ENCODE data around the gene CGB1. TPM values are rescaled to one million over a fixed set of nuclear protein-coding genes. Genes with fewer than 3 reads are reported as not detected.
"Not testable (repeated sequence)": the region's sequence is repeated elsewhere in the genome, so short reads cannot be mapped to it uniquely, and the experiment has no call there.

The CGB1 gene
- total and polyA plus RNA-seq, 4 experiments from 2014 or later = not detected

DNA sequence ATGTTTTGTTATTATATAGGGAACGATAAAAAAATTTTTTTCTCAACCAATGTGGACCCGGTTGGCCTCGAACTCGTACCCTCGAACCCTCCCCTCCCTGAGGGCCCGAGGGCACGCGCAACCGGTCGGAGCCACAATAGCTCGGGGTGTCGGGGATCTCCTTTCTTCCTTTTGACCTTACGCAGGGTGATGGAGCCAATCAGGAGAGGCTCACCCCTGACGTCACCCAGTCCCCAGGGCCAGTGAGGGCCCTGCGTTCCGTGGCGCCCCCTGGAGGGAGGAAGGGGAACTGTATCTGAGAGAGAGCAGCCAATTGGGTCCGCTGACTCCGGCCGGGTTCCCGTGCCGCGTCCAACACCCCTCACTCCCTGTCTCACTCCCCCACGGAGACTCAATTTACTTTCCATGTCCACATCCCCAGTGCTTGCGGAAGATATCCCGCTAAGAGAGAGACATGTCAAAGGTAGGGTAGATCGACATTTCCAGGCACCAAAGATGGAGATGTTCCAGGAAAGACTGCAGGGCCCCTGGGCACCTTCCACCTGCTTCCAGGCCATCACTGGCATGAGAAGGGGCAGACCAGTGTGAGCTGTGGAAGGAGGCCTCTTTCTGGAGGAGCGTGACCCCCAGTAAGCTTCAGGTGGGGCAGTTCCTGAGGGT is 4.9 kb downstream of the CGB1 start, which contains the start of gene CGB2:
Gene CGB2 (plus strand): TSS at position 249 of the 660 bp plus-strand sequence. CDS start 206 bp downstream, at position 455.
- H3K9me3 ChIP-seq (ENCODE audit: control insufficient read depth in 1 of 2, low read length in 2 of 2); H3K4me1 ChIP-seq (ENCODE audit: insufficient read depth, low read length); H3K27me3 Mint-ChIP-seq; H3K27me3 ChIP-seq (ENCODE audit: insufficient read depth, low read length); H3K4me1 Mint-ChIP-seq; H3K4me3 ChIP-seq (ENCODE audit: low read length in 2 of 2); CTCF ChIA-PET (ENCODE audit: partially characterized antibody); H3K27ac ChIP-seq (ENCODE audit: low read depth, low read length); intact Hi-C loops (cut with micrococcal nuclease); H3K9me3 Mint-ChIP-seq; H3K36me3 Mint-ChIP-seq; H3K36me3 ChIP-seq (ENCODE audit: insufficient read depth, low read length); POLR2A ChIA-PET (ENCODE audit: partially characterized antibody): not testable (repeated sequence)
- peak; percentile 34 to 63 (median 52) for DNase-seq
- Mint-ChIP-seq H3K4me3 (peak within 1 kb of the TSS in 1 of 8 donors; percentile 16), H3K27ac (peak within 1 kb of the TSS in 3 of 7 donors; percentile 17 to 78 (median 36))

GRCh38 chr19:49030323-49030722 is 6.4 kb downstream of the CGB1 start:
- H3K36me3 ChIP-seq (ENCODE audit: insufficient read depth, low read length); H3K9me3 ChIP-seq (ENCODE audit: control insufficient read depth in 1 of 2, low read length in 2 of 2); DNase-seq; H3K9me3 Mint-ChIP-seq; H3K4me3 ChIP-seq (ENCODE audit: low read length in 2 of 2); CTCF ChIA-PET (ENCODE audit: partially characterized antibody); H3K4me1 ChIP-seq (ENCODE audit: insufficient read depth, low read length); H3K4me3 Mint-ChIP-seq; H3K27me3 Mint-ChIP-seq; POLR2A ChIA-PET (ENCODE audit: partially characterized antibody); H3K27me3 ChIP-seq (ENCODE audit: insufficient read depth, low read length); H3K27ac ChIP-seq (ENCODE audit: low read depth, low read length); intact Hi-C loops (cut with micrococcal nuclease); H3K4me1 Mint-ChIP-seq; H3K36me3 Mint-ChIP-seq; H3K27ac Mint-ChIP-seq: not testable (repeated sequence)

DNA sequence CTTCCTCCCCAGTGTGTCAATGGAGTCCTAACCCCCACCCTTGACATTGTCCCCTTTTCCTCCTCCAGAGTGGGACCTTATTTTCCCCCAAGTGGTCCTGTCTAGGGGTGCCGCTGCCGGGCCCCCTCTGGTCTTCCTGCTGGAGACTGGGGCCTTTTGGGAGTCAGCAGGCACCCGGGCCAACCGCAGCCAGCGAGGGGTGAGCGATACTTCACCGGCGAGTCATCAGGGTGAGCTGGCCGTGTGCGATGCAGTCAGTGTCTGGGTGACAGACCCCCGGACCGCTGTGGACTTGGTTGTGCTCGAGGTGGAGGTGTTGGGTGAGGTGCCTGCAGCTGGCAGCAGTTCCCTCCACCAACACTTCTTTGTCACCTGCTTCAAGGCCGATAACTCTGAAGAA is 6.9 kb downstream of the CGB1 start:
- intact Hi-C loops (cut with micrococcal nuclease) = not testable (repeated sequence)

GRCh38 chr19:49028686-49029085 is 8.0 kb downstream of the CGB1 start:
- DNase-seq; H3K9me3 ChIP-seq (ENCODE audit: control insufficient read depth in 1 of 2, low read length in 2 of 2); CTCF ChIA-PET (ENCODE audit: partially characterized antibody); H3K27me3 Mint-ChIP-seq; intact Hi-C loops (cut with micrococcal nuclease); POLR2A ChIA-PET (ENCODE audit: partially characterized antibody); H3K36me3 ChIP-seq (ENCODE audit: insufficient read depth, low read length); H3K4me3 Mint-ChIP-seq; H3K27me3 ChIP-seq (ENCODE audit: insufficient read depth, low read length); H3K36me3 Mint-ChIP-seq; H3K27ac Mint-ChIP-seq; H3K4me1 ChIP-seq (ENCODE audit: insufficient read depth, low read length); H3K4me3 ChIP-seq (ENCODE audit: low read length in 2 of 2); H3K4me1 Mint-ChIP-seq; H3K9me3 Mint-ChIP-seq; H3K27ac ChIP-seq (ENCODE audit: low read depth, low read length): not testable (repeated sequence)

More for the DNA sequence above, 6.9 kb downstream of the CGB1 start:
- H3K4me1 ChIP-seq (ENCODE audit: insufficient read depth, low read length); H3K4me3 Mint-ChIP-seq; H3K9me3 Mint-ChIP-seq; CTCF ChIA-PET (ENCODE audit: partially characterized antibody); H3K27me3 ChIP-seq (ENCODE audit: insufficient read depth, low read length); POLR2A ChIA-PET (ENCODE audit: partially characterized antibody); H3K9me3 ChIP-seq (ENCODE audit: control insufficient read depth in 1 of 2, low read length in 2 of 2); H3K36me3 ChIP-seq (ENCODE audit: insufficient read depth, low read length); H3K36me3 Mint-ChIP-seq; DNase-seq; H3K4me3 ChIP-seq (ENCODE audit: low read length in 2 of 2); H3K27me3 Mint-ChIP-seq; H3K4me1 Mint-ChIP-seq; H3K27ac ChIP-seq (ENCODE audit: low read depth, low read length); H3K27ac Mint-ChIP-seq: not testable (repeated sequence)

- peaks cover 6 to 10% (median 9%) of the 10 kb centered on the region in 4 donors for H3K4me1 Mint-ChIP-seq
- H3K9me3 Mint-ChIP-seq; H3K4me3 Mint-ChIP-seq; H3K9me3 ChIP-seq (ENCODE audit: control insufficient read depth in 1 of 2, low read length in 2 of 2); H3K27me3 Mint-ChIP-seq; H3K27ac Mint-ChIP-seq; H3K27ac ChIP-seq (ENCODE audit: low read depth, low read length); H3K36me3 ChIP-seq (ENCODE audit: insufficient read depth, low read length); CTCF ChIA-PET (ENCODE audit: partially characterized antibody); H3K36me3 Mint-ChIP-seq; intact Hi-C loops (cut with micrococcal nuclease); DNase-seq; H3K4me1 ChIP-seq (ENCODE audit: insufficient read depth, low read length); POLR2A ChIA-PET (ENCODE audit: partially characterized antibody); H3K27me3 ChIP-seq (ENCODE audit: insufficient read depth, low read length); H3K4me3 ChIP-seq (ENCODE audit: low read length in 2 of 2): not testable (repeated sequence)
Measured at GRCh38 chr19:49025599-49025998, 11.1 kb downstream of the CGB1 start.

GRCh38 chr19:49025088-49025487 is 11.6 kb downstream of the CGB1 start:
- H3K27me3 Mint-ChIP-seq; H3K27me3 ChIP-seq (ENCODE audit: insufficient read depth, low read length); H3K36me3 Mint-ChIP-seq; H3K4me3 Mint-ChIP-seq; POLR2A ChIA-PET (ENCODE audit: partially characterized antibody); DNase-seq; H3K36me3 ChIP-seq (ENCODE audit: insufficient read depth, low read length); intact Hi-C loops (cut with micrococcal nuclease); H3K27ac Mint-ChIP-seq; H3K27ac ChIP-seq (ENCODE audit: low read depth, low read length); H3K4me3 ChIP-seq (ENCODE audit: low read length in 2 of 2); H3K9me3 Mint-ChIP-seq; CTCF ChIA-PET (ENCODE audit: partially characterized antibody); H3K9me3 ChIP-seq (ENCODE audit: control insufficient read depth in 1 of 2, low read length in 2 of 2): not testable (repeated sequence)
- peaks cover 12% of the 10 kb centered on the region for H3K4me1 ChIP-seq (ENCODE audit: insufficient read depth, low read length)
- H3K4me1 Mint-ChIP-seq = peaks cover 9 to 15% (median 12%) of the 10 kb centered on the region in 4 donors

GRCh38 chr19:49024233-49024632 is 12.5 kb downstream of the CGB1 start, which contains the start of gene CGB3:
TSS of gene CGB3 (minus strand) at chr19:49024333. CDS start at chr19:49023971, 362 bp downstream.
- H3K9me3 Mint-ChIP-seq; POLR2A ChIA-PET (ENCODE audit: partially characterized antibody); H3K4me3 ChIP-seq (ENCODE audit: low read length in 2 of 2); H3K27ac Mint-ChIP-seq; intact Hi-C loops (cut with micrococcal nuclease); H3K36me3 ChIP-seq (ENCODE audit: insufficient read depth, low read length); H3K27ac ChIP-seq (ENCODE audit: low read depth, low read length); H3K36me3 Mint-ChIP-seq; CTCF ChIA-PET (ENCODE audit: partially characterized antibody); H3K4me3 Mint-ChIP-seq; H3K9me3 ChIP-seq (ENCODE audit: control insufficient read depth in 1 of 2, low read length in 2 of 2); H3K27me3 ChIP-seq (ENCODE audit: insufficient read depth, low read length); H3K27me3 Mint-ChIP-seq; DNase-seq: not testable (repeated sequence)
- peaks cover 10 to 23% (median 17%) of the 10 kb centered on the region in 4 donors for H3K4me1 Mint-ChIP-seq
- peaks cover 15% of the 10 kb centered on the region for H3K4me1 ChIP-seq (ENCODE audit: insufficient read depth, low read length)

DNA sequence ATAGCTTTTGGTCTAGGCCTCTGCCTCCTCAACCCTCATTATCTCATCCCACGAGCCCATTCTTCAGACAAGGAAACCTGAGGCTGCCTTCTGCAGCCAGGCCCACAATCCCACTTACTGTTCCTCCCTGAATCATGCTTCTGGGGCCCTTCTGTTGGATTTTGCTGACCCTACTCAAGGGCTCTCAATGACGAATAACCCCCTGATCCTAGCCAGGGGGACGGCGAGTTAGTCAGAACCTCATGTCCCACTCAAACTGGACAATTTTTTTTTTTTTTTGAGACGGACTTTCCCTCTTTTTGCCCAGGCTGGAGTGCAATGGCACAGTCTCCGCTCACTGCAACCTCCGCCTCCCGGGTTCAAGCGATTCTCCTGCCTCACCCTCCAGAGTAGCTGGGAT is 14.6 kb downstream of the CGB1 start:
- ChIA-PET POLR2A (ENCODE audit: partially characterized antibody) (no interaction called here), CTCF (ENCODE audit: partially characterized antibody) (no interaction called here)
- H3K27me3 ChIP-seq (ENCODE audit: insufficient read depth, low read length) = no peaks in the 10 kb centered on the region
- Mint-ChIP-seq H3K9me3 (no peaks in the 10 kb centered on the region), H3K27me3 (peaks cover 0 to 3% of the 10 kb centered on the region in 2 donors), H3K4me3 (no peak overlapping the region), H3K27ac (peak overlapping the region in 1 of 7 donors; percentile 2), H3K36me3 (peaks cover 0 to 2% of the 10 kb centered on the region in 2 donors), H3K4me1 (peaks cover 15 to 37% (median 25%) of the 10 kb centered on the region in 4 donors)
- intact Hi-C loops (cut with micrococcal nuclease) = no loop called here
- H3K4me1 ChIP-seq (ENCODE audit: insufficient read depth, low read length) = peaks cover 24% of the 10 kb centered on the region
- no peaks in the 10 kb centered on the region for H3K36me3 ChIP-seq (ENCODE audit: insufficient read depth, low read length)
- H3K4me3 ChIP-seq (ENCODE audit: low read length in 2 of 2) = no peak overlapping the region
- no peak for DNase-seq
- H3K27ac ChIP-seq (ENCODE audit: low read depth, low read length) = no peak overlapping the region
- H3K9me3 ChIP-seq (ENCODE audit: control insufficient read depth in 1 of 2, low read length in 2 of 2) = no peaks in the 10 kb centered on the region

All from CD4-positive, alpha-beta memory T cell (primary cell).